GM12878 (cell line): Measurements from ENCODE around the gene LARP4B. TPM values are rescaled to one million over a fixed set of nuclear protein-coding genes. Genes with fewer than 3 reads are reported as not detected.

Source experiments
- ATAC-seq: fragments of 200-7000 bp; cut with Tn5 transposase; 3 replicates; pipeline ENCODE4 v1.9.1; 2020; ENCODE audit warnings: mild to moderate bottlenecking, moderate library complexity
- BruUV-seq: library from RNA; stranded (reverse); fragments of 400-500 nt; replicated peaks from 2 replicates; lab custom pipeline; 2021; lab: Mats Ljungman, UMichigan
- CTCF ChIA-PET: fragments of 300-600 bp; sonication (Branson Sonifier 250); formaldehyde crosslinking; extraction: SDS; loops from one replicate; lab custom pipeline; 2021; ENCODE audit warnings: inconsistent platforms; lab: Yijun Ruan, JAX
- POLR2A ChIA-PET: fragments of 350-600 bp; formaldehyde crosslinking; extraction: SDS; loops from one replicate; lab custom pipeline; 2021; ENCODE audit warnings: inconsistent platforms; lab: Charles Lee
- RAD21 ChIA-PET: fragments of 300-600 bp; sonication (Branson Sonifier 250); formaldehyde crosslinking; loops from one replicate; lab custom pipeline; 2023; ENCODE audit warnings: antibody characterized with exemption; ENCODE audit not compliant: unreplicated experiment; lab: Charles Lee
- SMC1A ChIA-PET: fragments of 300-600 bp; sonication (Branson Sonifier 250); formaldehyde crosslinking; loops from one replicate; lab custom pipeline; 2023; ENCODE audit not compliant: unreplicated experiment, uncharacterized antibody; lab: Charles Lee
- DNase-seq: peaks from one replicate; pipeline ENCODE4 v3.0.0-alpha.2; 2011; ENCODE audit warnings: low read depth, low spot score
- FAIRE-seq: peaks from 3 replicates; lab custom pipeline; 2011; peaks lifted over from hg19 to GRCh38; lab: Jason Lieb, UNC
- H2AFZ ChIP-seq: 2 replicates; pipeline ENCODE4 v1.6.0; 2011; ENCODE audit warnings: low read depth, low read length, control low read depth; ENCODE audit not compliant: control insufficient read depth
- H3K27ac ChIP-seq: 2 replicates; pipeline ENCODE4 v1.5.1; 2011; ENCODE audit warnings: control low read depth; ENCODE audit not compliant: control insufficient read depth, insufficient read depth
- H3K27me3 ChIP-seq, 2 experiments: replicated peaks in 1 of 2; 2 replicates each; pipeline versions ENCODE4 v1.6.0 to v1.6.1; 2011; ENCODE audit warnings: low read length in 1 of 2; ENCODE audit not compliant: control insufficient read depth in 2 of 2, insufficient read depth in 2 of 2
- H3K36me3 ChIP-seq, 2 experiments: 2 replicates each; pipeline ENCODE4 v1.5.1; 2011; ENCODE audit warnings: low read length in 1 of 2; ENCODE audit not compliant: control insufficient read depth in 2 of 2, insufficient read depth in 2 of 2
- H3K4me1 ChIP-seq: 2 replicates; pipeline ENCODE4 v1.6.1; 2011; ENCODE audit warnings: mild to moderate bottlenecking, low read length, moderate library complexity, mixed read lengths; ENCODE audit not compliant: control insufficient read depth, insufficient read depth
- H3K4me2 ChIP-seq: 2 replicates; pipeline ENCODE4 v1.6.0; 2011; ENCODE audit warnings: control low read depth; ENCODE audit not compliant: control insufficient read depth, insufficient read depth
- H3K4me3 ChIP-seq: fragments of 200-600 bp; sonication (generic); 2 replicates; pipeline ENCODE4 v1.5.1; 2016
- H3K79me2 ChIP-seq: 2 replicates; pipeline ENCODE4 v1.6.0; 2011; ENCODE audit warnings: low read length; ENCODE audit not compliant: control insufficient read depth, insufficient read depth
- H3K9ac ChIP-seq: 2 replicates; pipeline ENCODE4 v1.8.0; 2011; ENCODE audit warnings: low read length, control low read depth, mixed read lengths; ENCODE audit not compliant: control insufficient read depth, insufficient read depth
- H3K9me3 ChIP-seq: replicated peaks from 3 replicates; pipeline ENCODE4 v1.5.1; 2011; ENCODE audit warnings: mild to moderate bottlenecking, low read length; ENCODE audit not compliant: control insufficient read depth, insufficient read depth
- H4K20me1 ChIP-seq: 2 replicates; pipeline ENCODE4 v1.6.0; 2011; ENCODE audit not compliant: control insufficient read depth, insufficient read depth
- ATF7 ChIP-seq: fragments of 450-650 bp; IDR thresholded peaks from 2 replicates; pipeline ENCODE4 v1.6.1; 2016; ENCODE audit warnings: low read depth, mild to moderate bottlenecking
- EED ChIP-seq: sonication (generic); IDR thresholded peaks from 2 replicates; pipeline ENCODE4 v1.6.1; 2016; ENCODE audit warnings: antibody characterized with exemption, low read depth
- EP300 ChIP-seq, 2 experiments: fragments of 150-350 bp in 1 of 2; IDR thresholded peaks; 2 replicates each; pipeline ENCODE4 v1.6.1; 2011 to 2012; ENCODE audit warnings: low read depth in 2 of 2, low read length in 2 of 2, borderline replicate concordance in 1 of 2, improper control_type of control experiment in 1 of 2, inconsistent platforms in 1 of 2; ENCODE audit not compliant: control insufficient read depth in 1 of 2
- GABPA ChIP-seq: IDR thresholded peaks from 2 replicates; pipeline ENCODE4 v1.6.1; 2014; ENCODE audit warnings: antibody characterized with exemption, low read depth, mild to moderate bottlenecking, inconsistent platforms
- POLR2AphosphoS2 ChIP-seq: IDR thresholded peaks from 2 replicates; pipeline ENCODE4 v1.6.1; 2011; ENCODE audit warnings: low read depth, mild to moderate bottlenecking, low read length, improper control_type of control experiment, moderate library complexity
- RBBP5 ChIP-seq: fragments of 200-600 bp; sonication (generic); conservative IDR thresholded peaks from 2 replicates; pipeline ENCODE4 v1.6.1; 2016
- STAT1 ChIP-seq: fragments of 450-650 bp; conservative IDR thresholded peaks from 2 replicates; pipeline ENCODE4 v1.6.1; 2014; ENCODE audit warnings: antibody characterized with exemption, mild to moderate bottlenecking
- TARDBP ChIP-seq: IDR thresholded peaks from 2 replicates; pipeline ENCODE4 v1.6.1; 2016; ENCODE audit warnings: borderline replicate concordance
- TCF12 ChIP-seq: IDR thresholded peaks from 2 replicates; pipeline ENCODE4 v1.6.1; 2011; ENCODE audit warnings: low read depth, mild to moderate bottlenecking, low read length
- WGBS: methylation state at CpG from one replicate; pipeline ENCODE4 v1.1.6; 2016; ENCODE audit warnings: low lambda C conversion rate; ENCODE audit not compliant: insufficient replicate concordance, insufficient coverage; ENCODE audit errors: missing lambda C conversion rate; 5-methylcytosine and 5-hydroxymethylcytosine counted together
- in situ Hi-C: fragments of 300-500 bp; cut with MboI; formaldehyde crosslinking; loops from 9 replicates; pipeline ENCODE4 v1.14.3; 2018; ENCODE audit warnings: mixed read lengths
- intact Hi-C: fragments of 100-400 bp; cut with micrococcal nuclease; formaldehyde crosslinking; loops from one replicate; pipeline ENCODE4 v1.14.2; 2022; ENCODE audit not compliant: unreplicated experiment
- polyA plus RNA-seq, 11 experiments: library from polyadenylated mRNA; depleted of rRNA in 4 of 11; unstranded in 6 of 11; stranded (reverse) in 5 of 11; fragments of >200 nt; fragmentation: Nextera tagmentation in 4 of 11; fragmentation: Illumina TruSeq in 1 of 11; extraction: Ambion mirVana in 4 of 11; extraction: Trizol in 1 of 11; gene quantifications; 1 replicate in 1 of 11; 2 replicates in 10 of 11; pipeline versions ENCODE4 v1.2.1 to v1.2.3, GENCODE V29; 2011 to 2016; ENCODE audit warnings: inconsistent platforms in 2 of 11, missing spikeins in 2 of 11, low read depth in 1 of 11
- total RNA-seq, 4 experiments: library from RNA; depleted of rRNA in 3 of 4; stranded (reverse); fragments of >200 nt in 3 of 4; fragmentation: Illumina TruSeq in 1 of 4; extraction: Trizol in 1 of 4; gene quantifications; 2 replicates each; pipeline versions ENCODE4 v1.2.1 to v1.2.3, GENCODE V29; 2013 to 2021

The LARP4B gene
- total and polyA plus RNA-seq, 10 of the 15 experiments (the other 5 are each of a cell fraction or from before 2014, with no cell fraction given), result 10.5 to 119 (median 39.4) TPM

DNA sequence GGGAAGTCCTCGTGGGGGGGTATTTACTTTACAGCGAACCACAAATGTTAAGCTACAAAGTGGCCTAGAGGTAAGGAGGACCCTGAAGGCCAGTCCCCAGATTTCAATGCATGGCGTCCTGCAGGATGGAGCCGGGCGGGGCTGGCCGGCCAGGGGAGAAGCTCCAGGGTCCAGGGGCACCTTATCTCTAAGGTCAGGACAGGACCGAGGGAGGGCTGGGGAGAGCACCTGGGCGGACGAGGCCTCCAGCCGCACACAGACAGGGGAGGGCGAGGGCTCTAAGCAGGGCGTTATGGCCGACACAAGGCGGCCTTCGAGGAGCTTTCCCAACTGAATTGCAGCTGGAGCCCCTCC lies 145.7 kb downstream of the LARP4B start:
- Histone ChIP-seq H4K20me1 (no peaks in the 10 kb centered on the region), H3K27me3 (no peaks in the 10 kb centered on the region; a peak in 2 of 4 replicates), H3K36me3 (no peaks in the 10 kb centered on the region), H3K9me3 (no peaks in the 10 kb centered on the region; the same call in 2 of the 3 replicates), H2AFZ (no peak overlapping the region), H3K79me2 (no peaks in the 10 kb centered on the region), H3K4me2 (no peak overlapping the region), H3K27ac (no peak overlapping the region), H3K4me1 (no peaks in the 10 kb centered on the region), H3K4me3 (no peak overlapping the region), H3K9ac (no peak overlapping the region)
- FAIRE-seq, result no peak
- no peak for ATAC-seq
- 76% methylated on average over 15 of the region's 15 CpGs for WGBS
- POLR2A ChIA-PET, result no interaction called here
- no peak for TF ChIP-seq STAT1
- TF ChIP-seq ATF7, result no peak
- no peak for TF ChIP-seq TARDBP
- TF ChIP-seq POLR2AphosphoS2, result no peak
- TF ChIP-seq GABPA, result no peak
- TF ChIP-seq EP300 (IDR thresholded peaks at IDR 0.05; ENCODE audit: borderline replicate concordance in 1 of 2, control insufficient read depth in 1 of 2, low read depth in 2 of 2, low read length in 2 of 2), result no peak
- TF ChIP-seq TCF12, result no peak
- TF ChIP-seq EED, result no peak
- TF ChIP-seq RBBP5, result no peak
- in situ Hi-C loops, result no loop called here
- CTCF ChIA-PET, result no interaction called here
- BruUV-seq, result no TSS peak
- no peak for DNase-seq
- intact Hi-C loops, result no loop called here
- RAD21 ChIA-PET, result no interaction called here
- SMC1A ChIA-PET, result no interaction called here
